ENCODE measurements around the gene AP5Z1. TPM values are rescaled to one million over a fixed set of nuclear protein-coding genes. Genes with fewer than 3 reads are reported as not detected.

Gene AP5Z1
- polyA plus RNA-seq, 2 of the 4 experiments (the other 2 are of a cell fraction), result 6.8 to 21.8 TPM

- FAIRE-seq (no peak), ATAC-seq (no peak), DNase-seq (ENCODE audit: low read depth in 1 of 2, low spot score in 1 of 2) (no peak)
- WGBS (ENCODE audit: missing lambda C conversion rate), result 82% methylated on average over 9 of the region's 9 CpGs
- H3K4me3 ChIP-seq, result no peak overlapping the region
- no peak for TF ChIP-seq RNF2 (IDR thresholded peaks at IDR 0.05; ENCODE audit: borderline replicate concordance, low read depth)
- TF ChIP-seq HES2 (IDR thresholded peaks at IDR 0.05), result no peak
- no peak for TF ChIP-seq ESRRA (IDR thresholded peaks at IDR 0.05; ENCODE audit: borderline replicate concordance, low read length)
- TF ChIP-seq KDM1A (IDR thresholded peaks at IDR 0.05; ENCODE audit: low read depth), result no peak
- TF ChIP-seq BHLHE40 (IDR thresholded peaks at IDR 0.05; ENCODE audit: low read depth, low read length), result no peak
- no peak for TF ChIP-seq CHD4 (IDR thresholded peaks at IDR 0.05; ENCODE audit: borderline replicate concordance)
- no peak for TF ChIP-seq NPAS2 (CRISPR knock-in tag; IDR thresholded peaks at IDR 0.05; ENCODE audit: borderline replicate concordance)
- TF ChIP-seq HMGXB4 (CRISPR knock-in tag; IDR thresholded peaks at IDR 0.05; ENCODE audit: borderline replicate concordance), result no peak
- no peak for TF ChIP-seq CBX2 (IDR thresholded peaks at IDR 0.05; ENCODE audit: borderline replicate concordance, low read depth)
- TF ChIP-seq GATA3 (IDR thresholded peaks at IDR 0.05; ENCODE audit: borderline replicate concordance), result no peak
- no peak for TF ChIP-seq ATOH8 (CRISPR knock-in tag; IDR thresholded peaks at IDR 0.05; ENCODE audit: low read depth)
- no peak for TF ChIP-seq HDAC2 (IDR thresholded peaks at IDR 0.05)
- no peak for TF ChIP-seq MAZ (IDR thresholded peaks at IDR 0.05; ENCODE audit: borderline replicate concordance, low read depth, low read length)
- CTCF ChIA-PET, result no interaction called here
- peaks cover 13% of the 10 kb centered on the region; the same call in 1 of the 3 replicates for H3K4me1 ChIP-seq
- H3K4me2 ChIP-seq, result no peak overlapping the region
- no peak overlapping the region for H3K27ac ChIP-seq
- POLR2A ChIA-PET, result interaction anchor here (0.6 kb wide), 1 partner anchor 1619 kb away, joined by 3 read pairs; no protein-coding TSS in a partner anchor
- no peaks in the 10 kb centered on the region for H3K9me3 ChIP-seq
These were observed 4.5 kb upstream of the AP5Z1 start for GRCh38 chr7:4770886-4771285.

GRCh38 chr7:4771737-4772136 lies 3.7 kb upstream of the AP5Z1 start:
- Histone ChIP-seq H3K4me3 (no peak overlapping the region), H3K9me3 (no peaks in the 10 kb centered on the region), H3K27ac (no peak overlapping the region), H3K4me2 (no peak overlapping the region), H3K4me1 (peaks cover 17% of the 10 kb centered on the region; the same call in 1 of the 3 replicates)
- FAIRE-seq, result no peak
- ChIA-PET POLR2A (no interaction called here), CTCF (no interaction called here)
- no peak for ATAC-seq
- WGBS (ENCODE audit: missing lambda C conversion rate), result 96% methylated on average over 4 of the region's 9 CpGs
- DNase-seq (ENCODE audit: low read depth in 1 of 2, low spot score in 1 of 2), result no peak
- TF ChIP-seq NR3C1 (IDR thresholded peaks at IDR 0.05), result no peak

- 92% methylated on average over 6 of the region's 6 CpGs for WGBS (ENCODE audit: missing lambda C conversion rate)
- Histone ChIP-seq H3K4me1 (peaks cover 18% of the 10 kb centered on the region; the same call in 1 of the 3 replicates), H3K4me3 (no peak overlapping the region), H3K4me2 (no peak overlapping the region), H3K27ac (no peak overlapping the region), H3K9me3 (no peaks in the 10 kb centered on the region)
- no peak for ATAC-seq
- no peak for FAIRE-seq
- DNase-seq (ENCODE audit: low read depth in 1 of 2, low spot score in 1 of 2), result no peak
- ChIA-PET POLR2A (no interaction called here), CTCF (no interaction called here)
- TF ChIP-seq HDAC2 (IDR thresholded peaks at IDR 0.05), result no peak
- TF ChIP-seq POLR2A (IDR thresholded peaks at IDR 0.05; ENCODE audit: low read length), result no peak
- no peak for TF ChIP-seq EP300 (IDR thresholded peaks at IDR 0.05)
- no peak for TF ChIP-seq CTCF (IDR thresholded peaks at IDR 0.05)
- no peak for TF ChIP-seq ATOH8 (CRISPR knock-in tag; IDR thresholded peaks at IDR 0.05; ENCODE audit: low read depth)
- TF ChIP-seq CHD2 (IDR thresholded peaks at IDR 0.05; ENCODE audit: low read length, partially characterized antibody), result no peak
- TF ChIP-seq BHLHE40 (IDR thresholded peaks at IDR 0.05; ENCODE audit: low read depth, low read length), result no peak
- TF ChIP-seq MAX (IDR thresholded peaks at IDR 0.05), result no peak
- no peak for TF ChIP-seq HES2 (IDR thresholded peaks at IDR 0.05)
- no peak for TF ChIP-seq KDM1A (IDR thresholded peaks at IDR 0.05; ENCODE audit: low read depth)
- no peak for TF ChIP-seq RNF2 (IDR thresholded peaks at IDR 0.05; ENCODE audit: borderline replicate concordance, low read depth)
- TF ChIP-seq USF2 (IDR thresholded peaks at IDR 0.05), result no peak
- no peak for TF ChIP-seq POLR2AphosphoS2 (conservative IDR thresholded peaks at IDR 0.05; ENCODE audit: low read length)
- TF ChIP-seq ZFP36 (IDR thresholded peaks at IDR 0.05; ENCODE audit: borderline replicate concordance, partially characterized antibody), result no peak
- no peak for TF ChIP-seq JUNB (IDR thresholded peaks at IDR 0.05)
These were observed 3.1 kb upstream of the AP5Z1 start for GRCh38 chr7:4772306-4772705.
